Femur (tissue), 1 donor: Measurements from ENCODE around the gene MAVS.
"Not testable (repeated sequence)": the region's sequence is repeated elsewhere in the genome, so short reads cannot be mapped to it uniquely, and the experiment has no call there.

Experiments
- DNase-seq: peaks from one replicate; pipeline ENCODE4 v3.0.0-alpha.2; 2017

Gene MAVS

GRCh38 chr20:3889489-3890397 is 43.1 kb downstream of the MAVS start:
- peak; percentile 54 for DNase-seq

GRCh38 chr20:3890398-3890751 is 43.7 kb downstream of the MAVS start:
- DNase-seq: no peak

GRCh38 chr20:3890999-3891929 is 44.6 kb downstream of the MAVS start:
- DNase-seq: no peak

GRCh38 chr20:3894796-3895195 is 48.2 kb downstream of the MAVS start:
- DNase-seq: no peak

GRCh38 chr20:3896302-3896701 is 49.7 kb downstream of the MAVS start:
- no peak for DNase-seq

GRCh38 chr20:3896853-3897583 is 50.4 kb downstream of the MAVS start:
- no peak for DNase-seq

GRCh38 chr20:3898181-3898580 is 51.5 kb downstream of the MAVS start:
- not testable (repeated sequence) for DNase-seq

GRCh38 chr20:3898639-3899038 is 52.0 kb downstream of the MAVS start:
- DNase-seq: no peak

- no peak for DNase-seq
Observed at GRCh38 chr20:3900187-3900604, 53.6 kb downstream of the MAVS start.

GRCh38 chr20:3901028-3901705 is 54.5 kb downstream of the MAVS start:
- DNase-seq: no peak

- DNase-seq: no peak
Observed at GRCh38 chr20:3901706-3902440, 55.2 kb downstream of the MAVS start.

- no peak for DNase-seq
Observed at GRCh38 chr20:3902446-3902845, 55.8 kb downstream of the MAVS start.

GRCh38 chr20:3904224-3904623 is 57.6 kb downstream of the MAVS start:
- no peak for DNase-seq

- no peak for DNase-seq
Observed at GRCh38 chr20:3904857-3905256, 58.2 kb downstream of the MAVS start.

- not testable (repeated sequence) for DNase-seq
Observed at GRCh38 chr20:3906744-3907721, 60.4 kb downstream of the MAVS start.

GRCh38 chr20:3908667-3909066 is 62.0 kb downstream of the MAVS start:
- no peak for DNase-seq

GRCh38 chr20:3909952-3910366 is 63.3 kb downstream of the MAVS start:
- no peak for DNase-seq

GRCh38 chr20:3910853-3911252 is 64.2 kb downstream of the MAVS start:
- DNase-seq: no peak

GRCh38 chr20:3911956-3912355 is 65.3 kb downstream of the MAVS start:
- DNase-seq: no peak

GRCh38 chr20:3914446-3914845 is 67.8 kb downstream of the MAVS start:
- DNase-seq: no peak
